ENCODE results near the gene PITPNM1. TPM values are rescaled to one million over a fixed set of nuclear protein-coding genes. Genes with fewer than 3 reads are reported as not detected.
A peak's percentile ranks its signal among the peaks of the same experiment; 100 is the strongest.
"Not testable (repeated sequence)": the region's sequence is repeated elsewhere in the genome, so short reads cannot be mapped to it uniquely, and the experiment has no call there.

PITPNM1 gene
- total and polyA plus RNA-seq, 2 of the 13 experiments (the other 11 are each of a cell fraction or from before 2014, with no cell fraction given): 8.2 to 8.5 TPM

DNA sequence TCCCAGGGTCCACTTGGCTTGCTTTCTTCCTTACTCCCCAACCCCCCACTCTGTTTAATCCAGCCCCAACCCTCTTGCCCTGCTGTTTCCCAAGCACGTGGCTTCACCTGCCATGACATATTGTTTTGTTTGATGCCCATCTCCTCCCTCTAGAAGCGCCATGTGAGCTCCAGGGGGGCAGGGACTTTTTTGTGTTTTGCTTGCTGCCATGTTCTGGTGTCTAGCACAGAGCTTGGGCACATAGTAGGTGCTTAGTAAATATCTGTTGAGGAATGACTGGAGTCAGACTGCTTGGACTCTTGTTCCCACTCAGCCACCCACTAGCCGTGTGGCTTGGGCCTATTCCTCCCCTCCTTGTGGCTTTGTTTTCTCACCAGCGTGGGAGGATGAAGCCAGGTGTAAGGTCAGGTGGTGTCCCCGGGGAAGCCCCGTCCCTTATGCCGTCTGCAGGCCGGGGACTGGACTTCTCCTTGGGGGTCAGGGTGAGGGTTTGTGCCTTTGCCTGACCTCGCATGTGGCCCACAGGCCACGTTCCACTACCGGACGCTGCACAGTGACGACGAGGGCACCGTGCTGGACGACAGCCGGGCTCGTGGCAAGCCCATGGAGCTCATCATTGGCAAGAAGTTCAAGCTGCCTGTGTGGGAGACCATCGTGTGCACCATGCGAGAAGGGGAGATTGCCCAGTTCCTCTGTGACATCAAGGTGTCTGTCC, 18.5 kb downstream of the PITPNM1 start:
- Histone ChIP-seq H3K4me1 (ENCODE audit: insufficient read depth, low read length) (peaks cover 28% of the 10 kb centered on the region), H3K9me3 (ENCODE audit: low read length) (no peaks in the 10 kb centered on the region), H4K20me1 (ENCODE audit: insufficient read depth, low read length) (no peaks in the 10 kb centered on the region), H3K27ac (ENCODE audit: extremely low read length, insufficient read depth, low read length) (no peak overlapping the region), H3K4me2 (ENCODE audit: low read depth, low read length) (no peak overlapping the region), H2AFZ (ENCODE audit: low read length) (no peak overlapping the region), H3K9ac (ENCODE audit: insufficient read depth, low read depth, low read length) (no peak overlapping the region), H3K4me3 (replicated peaks in 1 of 3; ENCODE audit: insufficient read depth in 1 of 3, low read depth in 2 of 3, low read length in 3 of 3) (no peak overlapping the region), H3K27me3 (ENCODE audit: control insufficient read depth in 1 of 2, insufficient read depth in 2 of 2, low read length in 2 of 2) (no peaks in the 10 kb centered on the region), H3K36me3 (replicated peaks in 1 of 2; ENCODE audit: control insufficient read depth in 1 of 2, insufficient read depth in 2 of 2, low read length in 2 of 2) (peaks cover 4 to 22% of the 10 kb centered on the region in 2 experiments; a peak in 4 of 5 replicates), H3K79me2 (ENCODE audit: insufficient read depth, low read length) (no peaks in the 10 kb centered on the region)
- ATAC-seq (no peak), DNase-seq (ENCODE audit: low spot score) (no peak), FAIRE-seq (no peak)
- in situ Hi-C loops (cut with HindIII; ENCODE audit: extremely low pct_ligation_motif_present, low pct_unique_long_range_greater_than_20kb): no loop called here
- ChIA-PET POLR2A (no interaction called here), CTCF (ENCODE audit: low intra/inter-chr PET ratio, low total read pairs) (no interaction called here)
- WGBS (ENCODE audit: low lambda C conversion rate): 96% methylated on average over 3 of the region's 20 CpGs
- no peak for TF ChIP-seq ERF (CRISPR knock-in tag; IDR thresholded peaks at IDR 0.05)
- no peak for TF ChIP-seq U2AF2 (IDR thresholded peaks at IDR 0.05; ENCODE audit: low read depth, low read length)
- no peak for TF ChIP-seq SMAD3 (CRISPR knock-in tag; IDR thresholded peaks at IDR 0.05)
- TF ChIP-seq RBFOX2 (IDR thresholded peaks at IDR 0.05; ENCODE audit: low read depth, low read length): 0 out of 2 replicates have a peak, but pooled peaks have one; percentile 25
- TF ChIP-seq FOXK2 (IDR thresholded peaks at IDR 0.05): no peak
- no peak for TF ChIP-seq ZNF564 (CRISPR knock-in tag; IDR thresholded peaks at IDR 0.05)
- no peak for TF ChIP-seq ZNF792 (CRISPR knock-in tag; IDR thresholded peaks at IDR 0.05)
- TF ChIP-seq, protein P1, sequence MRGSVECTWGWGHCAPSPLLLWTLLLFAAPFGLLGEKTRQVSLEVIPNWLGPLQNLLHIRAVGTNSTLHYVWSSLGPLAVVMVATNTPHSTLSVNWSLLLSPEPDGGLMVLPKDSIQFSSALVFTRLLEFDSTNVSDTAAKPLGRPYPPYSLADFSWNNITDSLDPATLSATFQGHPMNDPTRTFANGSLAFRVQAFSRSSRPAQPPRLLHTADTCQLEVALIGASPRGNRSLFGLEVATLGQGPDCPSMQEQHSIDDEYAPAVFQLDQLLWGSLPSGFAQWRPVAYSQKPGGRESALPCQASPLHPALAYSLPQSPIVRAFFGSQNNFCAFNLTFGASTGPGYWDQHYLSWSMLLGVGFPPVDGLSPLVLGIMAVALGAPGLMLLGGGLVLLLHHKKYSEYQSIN (CRISPR knock-in tag; IDR thresholded peaks at IDR 0.05; ENCODE audit: borderline replicate concordance): no peak
- intact Hi-C loops (cut with micrococcal nuclease; ENCODE audit: unreplicated experiment): no loop called here
- BruUV-seq (replicated peaks): no TSS peak

DNA sequence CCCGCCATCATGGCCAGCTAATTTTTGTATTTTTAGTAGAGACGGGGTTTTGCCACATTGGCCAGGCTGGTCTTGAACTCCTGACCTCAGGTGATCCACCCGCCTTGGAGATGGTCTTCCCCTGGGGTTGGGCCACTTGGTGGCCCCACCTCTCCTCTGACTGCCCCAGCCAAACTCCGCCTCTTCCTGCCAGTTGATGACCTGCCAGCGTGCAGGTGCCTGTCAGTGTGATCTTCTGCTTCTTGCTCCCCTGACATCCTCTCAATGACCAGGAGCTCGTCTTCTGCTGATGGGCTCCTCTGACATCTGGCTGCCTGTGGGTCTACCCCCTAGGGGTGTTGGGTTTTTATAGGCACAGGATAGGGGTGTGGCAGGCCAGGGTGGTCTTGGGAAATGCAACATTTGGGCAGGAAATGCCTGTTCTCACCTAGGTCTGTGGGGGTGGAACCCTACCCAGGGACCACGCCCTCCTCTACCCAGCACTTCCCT, 19.2 kb downstream of the PITPNM1 start:
- H3K27ac ChIP-seq (ENCODE audit: extremely low read length, insufficient read depth, low read length); H3K9ac ChIP-seq (ENCODE audit: insufficient read depth, low read depth, low read length); FAIRE-seq; H3K9me3 ChIP-seq (ENCODE audit: low read length); DNase-seq (ENCODE audit: low spot score); in situ Hi-C loops (cut with HindIII; ENCODE audit: extremely low pct_ligation_motif_present, low pct_unique_long_range_greater_than_20kb); CTCF ChIA-PET (ENCODE audit: low intra/inter-chr PET ratio, low total read pairs); H2AFZ ChIP-seq (ENCODE audit: low read length); ATAC-seq; BruUV-seq (replicated peaks); H4K20me1 ChIP-seq (ENCODE audit: insufficient read depth, low read length); H3K4me2 ChIP-seq (ENCODE audit: low read depth, low read length); H3K4me3 ChIP-seq (replicated peaks in 1 of 3; ENCODE audit: insufficient read depth in 1 of 3, low read depth in 2 of 3, low read length in 3 of 3); intact Hi-C loops (cut with micrococcal nuclease; ENCODE audit: unreplicated experiment); H3K27me3 ChIP-seq (ENCODE audit: control insufficient read depth in 1 of 2, insufficient read depth in 2 of 2, low read length in 2 of 2); H3K79me2 ChIP-seq (ENCODE audit: insufficient read depth, low read length): not testable (repeated sequence)
- POLR2A ChIA-PET: interaction anchor here (1.0 kb wide), 1 partner anchor 21 kb away, joined by 3 read pairs; no protein-coding TSS in a partner anchor
- WGBS (ENCODE audit: low lambda C conversion rate): 96% methylated on average over 7 of the region's 7 CpGs
- Histone ChIP-seq H3K36me3 (replicated peaks in 1 of 2; ENCODE audit: control insufficient read depth in 1 of 2, insufficient read depth in 2 of 2, low read length in 2 of 2) (peaks cover 4 to 22% of the 10 kb centered on the region in 2 experiments; a peak in 3 of 5 replicates), H3K4me1 (ENCODE audit: insufficient read depth, low read length) (peaks cover 28% of the 10 kb centered on the region)

All from HepG2 (cell line).